HL-60/S4 (cell line): ENCODE measurements around the gene G6PC2.
"Not testable (repeated sequence)": the region's sequence is repeated elsewhere in the genome, so short reads cannot be mapped to it uniquely, and the experiment has no call there.

Experiments used
- in situ Hi-C: fragments of 300-500 bp; cut with MboI; formaldehyde crosslinking; loops from 2 replicates; pipeline ENCODE4 v1.14.3; 2022; ENCODE audit warnings: low sequenced_read_pairs

G6PC2 gene, protein sequence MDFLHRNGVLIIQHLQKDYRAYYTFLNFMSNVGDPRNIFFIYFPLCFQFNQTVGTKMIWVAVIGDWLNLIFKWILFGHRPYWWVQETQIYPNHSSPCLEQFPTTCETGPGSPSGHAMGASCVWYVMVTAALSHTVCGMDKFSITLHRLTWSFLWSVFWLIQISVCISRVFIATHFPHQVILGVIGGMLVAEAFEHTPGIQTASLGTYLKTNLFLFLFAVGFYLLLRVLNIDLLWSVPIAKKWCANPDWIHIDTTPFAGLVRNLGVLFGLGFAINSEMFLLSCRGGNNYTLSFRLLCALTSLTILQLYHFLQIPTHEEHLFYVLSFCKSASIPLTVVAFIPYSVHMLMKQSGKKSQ

DNA sequence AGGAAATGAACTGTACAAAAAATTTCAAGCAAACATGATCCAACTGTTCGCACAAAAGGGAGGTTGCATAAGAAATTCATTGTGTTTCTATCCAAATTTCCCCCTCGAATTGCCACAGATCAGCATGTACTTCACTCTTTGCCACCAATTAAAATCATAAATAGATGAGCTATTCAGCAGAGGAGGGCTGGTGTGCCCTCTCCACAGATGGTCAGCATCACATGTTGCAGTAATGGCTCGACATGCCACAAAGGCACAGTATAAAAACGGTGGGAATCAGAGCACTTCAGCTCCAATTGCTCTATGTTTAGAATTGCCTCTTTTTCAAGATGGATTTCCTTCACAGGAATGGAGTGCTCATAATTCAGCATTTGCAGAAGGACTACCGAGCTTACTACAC lies at the start of gene G6PC2:
G6PC2 (plus strand) TSS at position 289 of the 400 bp plus-strand sequence; CDS start at position 330, 41 bp downstream.
- in situ Hi-C loops = no loop called here

DNA sequence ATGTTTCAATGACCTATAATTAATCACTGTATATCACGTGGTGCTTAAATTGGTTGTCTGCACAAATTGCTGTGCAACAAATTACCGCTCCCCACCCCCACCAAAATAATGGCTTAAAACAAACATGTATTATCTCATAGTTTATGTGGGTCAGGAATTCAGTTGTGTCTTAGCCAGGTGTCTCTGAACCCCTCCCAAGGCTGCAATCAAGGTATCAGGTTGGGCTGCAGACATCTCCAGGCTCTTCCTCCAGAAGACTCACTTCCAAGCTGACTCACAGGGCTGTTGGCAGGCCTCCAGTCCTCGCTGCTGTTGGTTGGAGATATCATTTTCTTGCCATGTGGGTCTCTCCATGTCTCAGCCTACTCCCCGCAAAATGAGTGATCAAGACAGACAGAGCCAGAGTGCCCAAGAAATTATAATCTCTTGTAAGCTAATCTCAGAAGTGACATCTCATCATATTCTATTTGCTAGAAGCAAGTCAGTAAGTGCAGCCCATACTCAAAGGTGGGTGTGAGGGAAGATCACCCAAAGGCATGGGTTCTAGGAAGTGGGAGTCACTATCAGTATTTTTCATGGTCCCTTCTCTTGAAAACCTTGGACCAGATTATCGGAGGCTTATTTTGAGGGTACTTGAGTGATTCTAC lies 49.3 kb upstream of the G6PC2 start:
- in situ Hi-C loops = no loop called here

DNA sequence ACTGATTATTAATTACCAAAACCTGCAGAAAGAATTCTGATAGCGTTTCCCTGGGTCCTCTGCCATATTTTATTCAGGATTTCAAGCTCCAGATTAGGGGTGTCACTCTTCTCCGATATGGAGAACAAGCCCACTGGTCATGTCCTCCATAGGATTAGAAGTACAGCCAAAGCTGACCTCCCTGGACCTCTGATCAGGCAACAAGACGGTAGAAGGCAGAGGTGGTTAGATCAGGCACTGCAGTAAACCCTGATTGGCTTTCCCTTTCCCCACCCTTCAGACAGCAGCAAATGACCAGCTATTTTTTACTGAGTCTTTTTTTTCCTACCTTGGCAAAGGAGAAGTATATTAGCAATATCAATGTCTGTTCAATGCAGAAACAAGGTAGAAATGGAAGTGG lies 48.6 kb upstream of the G6PC2 start:
- in situ Hi-C loops = no loop called here

DNA sequence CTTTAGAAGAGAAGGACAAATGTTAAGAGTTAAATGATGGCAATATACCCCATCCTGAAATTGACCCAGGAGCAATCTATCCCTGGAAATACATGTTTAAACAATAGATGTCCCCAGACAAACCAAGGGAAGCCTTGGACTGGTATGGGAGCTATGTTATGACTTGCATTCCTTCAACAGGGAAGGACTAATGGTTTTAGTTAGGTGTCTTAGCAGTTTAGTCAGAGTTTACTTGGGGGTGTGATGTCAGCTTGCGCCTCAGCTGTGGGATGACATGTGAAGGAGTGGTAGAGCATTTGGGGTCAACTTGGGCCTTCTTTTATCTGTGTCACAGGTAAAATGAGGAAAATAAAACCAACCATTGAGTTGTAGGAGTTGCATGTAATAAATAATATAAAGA lies 47.6 kb upstream of the G6PC2 start:
- in situ Hi-C loops = no loop called here

DNA sequence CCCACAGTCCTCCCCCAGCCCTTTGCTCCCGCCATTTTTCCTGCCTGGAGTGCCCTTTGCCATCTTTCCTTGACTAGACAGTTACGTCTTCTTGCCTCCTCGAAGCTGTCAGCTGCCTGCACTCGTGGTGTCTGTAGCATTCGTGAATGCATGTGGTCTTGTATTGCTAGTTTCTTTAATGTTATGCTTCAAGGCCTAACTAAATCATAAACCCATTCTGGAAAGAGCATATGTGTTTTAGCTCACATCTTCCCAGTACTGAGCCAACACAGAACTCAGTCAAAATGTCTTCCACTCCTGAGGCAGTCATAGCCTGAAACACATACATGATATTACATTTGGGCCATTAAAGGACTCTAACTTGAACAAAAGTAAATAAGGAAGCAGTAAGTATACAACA lies 46.4 kb upstream of the G6PC2 start:
- in situ Hi-C loops = no loop called here

DNA sequence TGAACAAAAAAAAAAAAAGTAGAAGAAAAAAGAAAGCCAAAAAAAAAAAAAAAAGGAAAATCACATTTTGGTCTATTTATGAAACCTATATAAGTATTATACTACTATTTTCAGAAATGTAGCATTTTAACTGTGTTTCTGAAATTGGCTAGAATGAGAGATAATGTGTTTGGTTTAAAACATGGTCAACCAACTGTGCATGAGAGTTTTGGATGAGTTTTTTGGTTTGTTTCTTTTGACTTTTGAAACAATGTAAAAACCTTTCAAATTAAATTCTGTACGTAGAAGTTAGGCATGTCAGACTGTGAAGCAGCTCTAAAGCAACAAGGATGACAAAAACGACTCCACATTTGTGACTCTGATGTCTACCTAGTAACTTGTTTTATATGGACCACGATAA lies 45.5 kb upstream of the G6PC2 start:
- in situ Hi-C loops = no loop called here

DNA sequence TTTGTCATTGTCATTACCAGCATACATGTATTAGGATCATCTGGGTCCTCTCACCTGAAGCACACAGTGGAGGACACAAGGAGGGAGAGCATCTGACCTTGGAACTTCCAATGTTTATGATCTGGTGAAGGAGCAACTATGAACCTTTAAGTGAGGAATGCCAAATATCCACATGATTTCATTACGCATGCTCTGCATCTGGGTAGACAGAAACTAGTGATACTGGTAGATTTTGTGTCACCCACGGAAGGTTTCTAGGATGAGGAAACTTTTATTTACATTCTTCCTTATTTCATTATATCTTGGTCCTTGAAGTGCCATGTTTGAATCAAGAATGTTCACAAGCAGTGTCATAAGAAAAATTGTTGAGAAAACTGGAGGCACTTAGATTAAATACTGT lies 42.9 kb upstream of the G6PC2 start:
- in situ Hi-C loops = no loop called here

DNA sequence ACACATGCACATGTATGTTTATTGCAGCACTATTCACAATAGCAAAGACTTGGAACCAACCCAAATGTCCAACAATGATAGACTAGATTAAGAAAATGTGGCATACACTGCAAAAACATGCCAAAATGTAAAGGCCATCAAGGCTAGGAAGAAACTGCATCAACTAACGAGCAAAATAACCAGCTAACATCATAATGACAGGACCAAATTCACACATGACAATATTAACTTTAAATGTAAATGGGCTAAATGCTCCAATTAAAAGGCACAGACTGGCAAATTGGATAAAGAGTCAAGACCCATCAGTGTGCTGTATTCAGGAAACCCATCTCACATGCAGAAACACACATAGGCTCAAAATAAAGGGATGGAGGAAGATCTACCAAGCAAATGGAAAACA lies 33.9 kb upstream of the G6PC2 start:
- in situ Hi-C loops = not testable (repeated sequence)

DNA sequence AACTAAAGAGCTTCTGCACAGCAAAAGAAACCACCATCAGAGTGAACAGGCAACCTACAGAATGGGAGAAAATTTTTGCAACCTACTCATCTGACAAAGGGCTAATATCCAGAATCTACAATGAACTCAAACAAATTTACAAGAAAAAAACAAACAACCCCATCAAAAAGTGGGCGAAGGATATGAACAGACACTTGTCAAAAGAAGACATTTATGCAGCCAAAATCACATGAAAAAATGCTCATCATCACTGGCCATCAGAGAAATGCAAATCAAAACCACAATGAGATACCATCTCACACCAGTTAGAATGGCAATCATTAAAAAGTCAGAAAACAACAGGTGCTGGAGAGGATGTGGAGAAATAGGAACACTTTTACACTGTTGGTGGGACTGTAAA lies 30.7 kb upstream of the G6PC2 start:
- in situ Hi-C loops = not testable (repeated sequence)

DNA sequence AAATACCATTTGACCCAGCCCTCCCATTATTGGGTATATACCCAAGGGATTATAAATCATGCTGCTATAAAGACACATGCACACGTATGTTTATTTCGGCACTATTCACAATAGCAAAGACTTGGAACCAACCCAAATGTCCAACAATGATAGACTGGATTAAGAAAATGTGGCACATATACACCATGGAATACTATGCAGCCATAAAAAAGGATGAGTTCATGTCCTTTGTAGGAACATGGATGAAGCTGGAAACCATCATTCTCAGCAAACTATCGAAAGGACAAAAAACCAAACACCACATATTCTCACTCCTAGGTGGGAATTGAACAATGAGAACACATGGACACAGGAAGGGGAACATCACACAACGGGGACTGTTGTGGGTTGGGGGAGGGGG lies 30.3 kb upstream of the G6PC2 start:
- in situ Hi-C loops = not testable (repeated sequence)

DNA sequence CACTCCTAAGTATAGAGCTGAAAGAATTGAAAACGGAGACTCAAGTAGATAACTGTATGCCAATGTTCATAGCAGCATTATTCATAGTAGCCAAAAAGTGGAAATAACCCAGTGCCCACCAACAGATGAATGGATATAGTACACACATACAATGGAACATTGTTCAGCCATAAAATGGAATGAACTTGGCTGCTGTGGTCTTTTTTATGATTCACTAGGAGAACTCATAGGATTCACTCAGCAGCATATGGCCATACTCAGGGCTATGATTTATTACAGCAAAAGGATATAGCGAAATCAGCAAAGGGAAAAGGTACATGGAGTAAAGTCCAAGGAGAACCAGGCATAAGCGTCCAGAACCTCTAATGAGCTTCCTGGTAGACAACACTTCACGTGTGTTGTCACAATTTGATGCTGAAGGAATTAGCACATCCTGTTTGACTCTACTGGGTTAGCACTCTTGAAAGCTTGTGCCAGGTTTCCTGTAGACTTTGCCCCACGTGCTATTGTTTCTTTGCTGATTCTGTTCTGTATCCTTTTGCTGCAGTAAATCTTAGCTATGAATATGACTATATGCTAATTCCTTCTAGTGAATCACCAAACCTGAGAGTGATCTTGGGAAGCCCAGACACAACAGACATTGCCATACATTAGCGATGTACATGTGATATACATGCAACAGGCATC lies 26.6 kb upstream of the G6PC2 start:
- in situ Hi-C loops = no loop called here

DNA sequence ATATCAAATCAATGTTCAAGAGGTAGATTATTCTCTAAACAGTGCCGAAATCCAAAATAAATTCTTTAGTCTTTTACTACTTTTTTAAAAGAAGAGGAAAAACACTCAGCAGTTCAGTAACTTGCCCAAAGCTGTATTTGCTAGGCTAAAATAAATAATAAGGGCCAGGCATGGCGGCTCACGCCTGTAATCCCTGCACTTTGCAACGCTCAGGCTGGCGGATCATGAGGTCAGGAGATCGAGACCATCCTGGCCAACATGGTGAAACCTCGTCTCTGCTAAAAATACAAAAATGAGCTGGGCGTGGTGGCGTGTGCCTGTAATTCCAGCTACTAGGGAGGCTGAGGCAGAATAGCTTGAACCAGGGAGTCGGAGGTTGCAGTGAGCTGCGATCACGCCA lies 18.9 kb upstream of the G6PC2 start:
- in situ Hi-C loops = not testable (repeated sequence)

DNA sequence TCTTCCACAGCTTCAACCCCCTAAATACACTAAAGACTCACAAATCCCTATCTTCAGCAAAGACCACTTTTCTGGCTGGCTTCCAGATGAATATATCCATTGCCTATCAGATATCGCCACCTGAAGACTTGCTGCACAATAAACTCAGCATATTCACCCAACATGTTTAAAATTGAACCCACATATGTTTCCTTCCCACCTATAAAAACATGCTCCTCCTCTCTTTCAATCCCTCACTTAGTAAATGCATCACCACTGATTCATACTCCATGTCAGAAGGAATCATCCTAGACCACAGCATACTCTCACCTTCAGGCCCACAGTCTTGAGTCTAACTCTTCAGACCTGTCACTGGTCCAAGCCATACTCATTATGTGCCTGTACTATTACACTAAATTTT lies 16.1 kb upstream of the G6PC2 start:
- in situ Hi-C loops = no loop called here

DNA sequence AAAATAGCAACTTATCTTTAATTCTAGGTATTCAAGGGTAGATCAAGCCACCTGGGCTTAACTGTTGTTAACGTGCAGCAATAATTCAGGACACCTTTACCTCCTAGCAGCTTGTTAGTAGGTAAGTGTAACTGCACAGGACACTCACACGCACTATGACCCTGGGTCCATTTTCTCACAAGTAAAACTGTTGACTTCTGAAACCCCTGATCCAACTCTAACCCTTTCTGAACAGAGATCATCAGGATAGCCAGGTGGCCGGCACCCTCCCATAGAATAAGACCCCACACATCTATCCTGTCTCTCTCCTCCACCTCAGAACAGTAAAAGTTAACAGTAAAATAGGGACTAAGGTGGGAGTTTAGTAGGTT lies 11.5 kb upstream of the G6PC2 start:
- in situ Hi-C loops = no loop called here

DNA sequence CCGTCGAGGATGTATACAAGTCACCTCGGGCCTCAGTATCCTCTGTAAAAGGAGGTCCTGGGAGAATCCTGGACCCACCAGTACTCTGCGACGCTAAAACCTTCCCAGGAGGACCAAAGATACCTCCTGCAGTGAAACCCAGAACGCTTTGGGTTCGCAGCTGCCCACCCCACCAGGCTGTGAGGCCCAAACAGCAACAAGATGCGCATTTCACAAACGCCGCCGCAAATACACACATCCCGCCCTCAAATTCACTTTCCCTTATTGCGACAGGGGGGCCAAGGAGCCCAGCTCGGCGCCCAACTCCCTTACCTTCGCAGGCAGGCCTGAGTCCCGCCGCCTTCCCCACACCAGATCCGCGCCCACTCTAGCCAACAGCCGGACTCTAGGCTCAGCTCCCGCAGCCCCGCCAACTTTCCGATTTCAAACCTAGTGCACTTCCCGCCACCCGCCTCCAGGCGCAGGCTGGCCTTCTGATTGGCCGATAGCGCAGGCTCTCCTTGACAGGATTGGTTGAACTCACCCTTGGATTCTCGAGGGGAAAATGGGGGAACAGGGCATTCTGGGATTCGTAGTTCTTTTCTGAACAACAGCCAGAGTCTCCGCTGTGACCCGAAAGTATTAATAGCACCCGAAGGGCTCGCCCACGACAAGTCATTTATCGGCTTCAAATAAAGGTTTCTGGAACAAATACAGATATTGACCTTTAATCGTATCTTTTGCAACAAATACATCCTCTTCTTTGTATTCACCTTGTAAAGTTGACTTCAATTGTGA lies 10.9 kb upstream of the G6PC2 start, which contains the start of gene SPC25:
SPC25 (minus strand) TSS at position 425 of the 777 bp plus-strand sequence. CDS start 911 bp downstream, outside the sequence.
- in situ Hi-C loops = no loop called here

DNA sequence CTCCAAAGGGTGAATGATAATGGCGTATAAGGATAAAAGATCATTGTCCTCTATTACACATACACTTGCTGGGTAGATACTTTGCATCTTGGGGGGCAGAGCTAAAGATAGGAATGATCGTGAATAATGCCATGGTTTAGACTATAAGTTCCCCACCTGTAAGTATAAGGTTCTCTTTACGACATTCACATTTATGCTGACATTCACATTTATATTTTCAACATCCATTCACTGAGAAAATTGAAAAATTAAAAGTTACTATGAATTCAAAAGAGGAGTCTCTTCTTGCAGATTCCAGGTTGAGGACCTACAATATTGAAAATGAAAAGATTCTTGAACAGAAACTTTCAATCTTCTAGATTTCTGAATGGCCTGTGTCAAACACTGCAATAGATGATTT lies 8.8 kb upstream of the G6PC2 start:
- in situ Hi-C loops = no loop called here

DNA sequence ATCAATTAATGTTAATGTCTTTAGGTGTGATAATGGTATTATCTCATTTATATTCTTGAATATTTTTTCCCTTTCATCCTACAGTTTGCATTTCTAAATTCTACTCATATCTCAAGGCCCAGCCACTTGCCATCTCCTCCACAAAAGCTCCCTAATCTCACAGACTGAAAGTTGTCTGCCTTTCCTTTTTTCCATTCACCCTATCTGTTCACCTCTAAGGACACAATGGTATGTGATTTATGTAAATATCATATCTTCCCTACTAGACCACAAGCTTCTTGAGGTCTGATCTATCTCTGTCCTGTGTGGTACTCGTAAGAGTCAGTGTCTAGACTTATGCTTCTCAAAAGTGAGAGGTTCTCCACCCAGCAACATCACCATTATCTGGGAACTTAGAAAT lies 7.0 kb upstream of the G6PC2 start:
- in situ Hi-C loops = no loop called here

DNA sequence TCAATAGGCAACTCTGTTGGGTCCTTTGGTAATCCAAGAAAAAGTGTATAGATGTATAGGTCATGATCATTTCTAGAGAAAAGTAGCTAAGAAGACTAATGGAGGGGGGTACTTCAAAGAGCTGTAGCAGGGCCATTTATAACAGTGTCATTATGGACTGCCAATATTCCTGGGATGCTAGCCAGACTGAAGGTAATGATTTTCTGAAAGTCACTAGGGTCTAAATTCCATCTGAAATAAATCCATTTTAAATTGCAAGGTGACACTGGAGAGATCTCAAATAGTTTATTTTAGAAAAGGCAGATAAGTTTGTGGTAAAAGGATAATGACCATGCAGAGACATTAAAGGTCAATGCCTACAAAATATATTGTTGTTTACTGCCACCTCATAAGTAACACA lies 6.4 kb upstream of the G6PC2 start:
- in situ Hi-C loops = no loop called here

DNA sequence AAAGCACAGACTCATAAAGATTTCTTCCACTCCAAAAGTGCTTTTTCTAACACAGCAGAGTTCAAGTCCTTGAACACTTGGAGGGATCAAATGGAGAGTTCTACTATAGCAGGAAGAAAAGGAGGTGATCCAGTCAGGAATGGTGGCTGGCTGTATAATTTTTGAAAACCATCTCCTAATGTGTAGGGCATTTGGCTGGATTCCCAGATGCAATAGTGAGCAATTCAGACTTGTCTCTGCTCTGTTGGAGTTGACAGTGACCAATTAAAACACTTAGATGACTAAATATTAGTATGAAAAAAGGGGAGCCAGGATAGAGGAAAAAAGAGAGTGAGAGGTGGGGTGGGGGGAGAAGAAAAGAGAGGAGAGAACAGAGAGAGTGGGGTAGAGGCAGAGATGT lies 5.3 kb upstream of the G6PC2 start:
- in situ Hi-C loops = no loop called here

DNA sequence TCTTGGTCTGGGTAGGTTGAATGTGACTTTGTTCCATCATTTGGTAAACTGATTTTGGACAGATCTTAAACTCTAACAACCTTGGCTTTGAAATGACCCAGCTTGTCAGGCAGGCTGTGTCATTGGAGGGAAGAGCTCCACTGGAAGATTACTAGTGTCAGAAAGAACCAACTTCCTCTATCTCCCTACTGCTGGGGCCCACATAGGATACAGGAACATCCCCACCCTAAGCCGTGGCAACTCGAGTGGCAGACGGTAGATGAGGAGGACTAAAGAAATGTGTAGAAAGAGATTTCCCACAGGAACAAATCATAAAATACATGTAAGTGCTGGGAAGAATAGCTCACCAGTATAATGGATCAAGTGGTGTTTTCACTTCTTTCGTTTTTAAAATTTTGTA lies 4.3 kb upstream of the G6PC2 start:
- in situ Hi-C loops = no loop called here

DNA sequence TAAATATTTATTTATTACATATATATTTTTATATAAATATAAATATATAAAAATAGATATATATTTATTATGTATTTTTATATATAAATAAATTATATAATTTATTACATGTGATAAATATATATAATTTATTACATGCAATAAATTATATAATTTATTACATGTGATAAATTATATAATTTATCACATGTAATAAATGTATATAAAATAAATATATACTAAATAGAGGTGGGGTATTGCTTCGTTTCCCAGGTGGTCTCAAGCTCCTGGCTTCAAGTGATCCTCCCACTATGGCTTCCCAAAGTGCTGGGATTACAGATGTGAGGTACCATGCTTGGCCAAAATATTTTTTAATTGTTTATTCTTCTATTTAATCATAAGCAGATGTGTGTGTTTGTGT lies 3.6 kb upstream of the G6PC2 start:
- in situ Hi-C loops = no loop called here
